ENCODE data around the gene ELMO2. TPM values are rescaled to one million over a fixed set of nuclear protein-coding genes. Genes with fewer than 3 reads are reported as not detected.

ELMO2 gene
- total and polyA plus RNA-seq, 2 of the 4 experiments (the other 2 are of a cell fraction) = 29.2 to 52.7 TPM

DNA sequence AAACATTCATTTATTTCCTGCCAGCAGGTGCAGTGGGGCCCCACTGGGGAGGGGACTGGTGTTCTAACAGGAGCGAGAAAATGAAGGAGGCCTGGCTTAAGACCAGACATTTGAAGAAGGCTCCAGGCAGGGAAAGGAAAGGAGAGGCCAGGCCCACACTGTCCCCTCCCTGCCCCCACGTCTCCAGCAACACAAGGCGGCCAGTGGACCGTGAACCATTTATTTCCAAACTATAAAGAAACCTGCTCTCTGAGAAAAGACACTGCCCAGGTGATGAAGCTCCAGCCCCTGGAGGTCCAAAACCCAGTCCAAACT lies 56.7 kb downstream of the ELMO2 start:
- intact Hi-C loops (cut with micrococcal nuclease) (loop anchor here (1.0 to 2.0 kb wide), 2 partner anchors 217 to 335 kb away; no protein-coding TSS in a partner anchor), in situ Hi-C loops (cut with MboI; ENCODE audit: low sequenced_read_pairs) (no loop called here), dilution Hi-C loops (cut with HindIII; ENCODE audit: low sequenced_read_pairs, unreplicated experiment) (no loop called here)
- POLR2A ChIA-PET (ENCODE audit: unreplicated experiment) = no interaction called here
- peak overlapping the region; percentile 69; the same call in 1 of the 2 replicates for H3K14ac ChIP-seq (replicated peaks; ENCODE audit: low read depth, low read length)
- no TSS peak for BruUV-seq (replicated peaks)
- H3K56ac ChIP-seq (ENCODE audit: extremely low read depth, insufficient read depth, low read length) = no peak overlapping the region
- H3K18ac ChIP-seq (ENCODE audit: low read depth, low read length) = no peak overlapping the region; the same call in 1 of the 2 replicates
- peaks cover 10% of the 10 kb centered on the region; the same call in 1 of the 2 replicates for H3K9me1 ChIP-seq (ENCODE audit: insufficient read depth, low read length)
- H3K23ac ChIP-seq (ENCODE audit: low read depth, low read length) = no peak overlapping the region
- peak overlapping the region; percentile 48; the same call in 1 of the 2 replicates for H4K5ac ChIP-seq (ENCODE audit: low read depth, low read length)
- H2BK120ac ChIP-seq (ENCODE audit: low read depth, low read length) = peak overlapping the region; percentile 58
- no peak overlapping the region for H2BK5ac ChIP-seq (ENCODE audit: low read depth, low read length, poor library complexity, severe bottlenecking)
- no peaks in the 10 kb centered on the region for H4K20me1 ChIP-seq (ENCODE audit: insufficient read depth, low read length)
- H4K91ac ChIP-seq (ENCODE audit: insufficient read depth, low read depth, low read length) = peak overlapping the region; percentile 73
- WGBS, 2 experiments (ENCODE audit: extremely low coverage in 2 of 2, insufficient read length in 1 of 2) = no CpG with 5 or more reads among the region's 4 CpGs
- H3K9ac ChIP-seq (ENCODE audit: low read depth, low read length) = no peak overlapping the region
- no peaks in the 10 kb centered on the region for H3K27me3 ChIP-seq (ENCODE audit: control insufficient read depth, insufficient read depth, low read length)
- peak overlapping the region; percentile 83 for H3K27ac ChIP-seq (ENCODE audit: insufficient read depth, low read length)
- H3K4me3 ChIP-seq (ENCODE audit: insufficient read depth, low read depth, low read length) = no peak overlapping the region
- DNase-seq = no peak
- peaks cover 12% of the 10 kb centered on the region for H3K4me1 ChIP-seq (ENCODE audit: control insufficient read depth, insufficient read depth, low read length)
- no peak overlapping the region for H2BK20ac ChIP-seq (ENCODE audit: low read depth, low read length)
- H4K8ac ChIP-seq (ENCODE audit: low read depth in 2 of 2, low read length in 2 of 2) = peak overlapping the region; percentile 40 to 84; a peak in 3 of 4 replicates
- no peak overlapping the region for H3K4me2 ChIP-seq (ENCODE audit: low read depth, low read length)
- CTCF ChIA-PET = interaction anchor here (0.8 to 1.8 kb wide), 3 partner anchors 217 to 222 kb away, joined by 5 to 7 read pairs (median 6); no protein-coding TSS in a partner anchor
- H2AK5ac ChIP-seq (ENCODE audit: low read depth, low read length) = peak overlapping the region; percentile 88; the same call in 1 of the 2 replicates
- no peaks in the 10 kb centered on the region; a peak in 1 of 4 replicates for H3K79me1 ChIP-seq (ENCODE audit: low read depth in 1 of 2, low read length in 2 of 2)
- H2AK9ac ChIP-seq (replicated peaks; ENCODE audit: low read depth, low read length, poor library complexity) = peak overlapping the region; percentile 93
- H2BK15ac ChIP-seq (ENCODE audit: low read depth, low read length) = no peak overlapping the region
- H2AFZ ChIP-seq (replicated peaks; ENCODE audit: low read length, poor library complexity) = peak overlapping the region; percentile 86
- peak overlapping the region; percentile 78 for H3K4ac ChIP-seq (ENCODE audit: low read depth, low read length)
- no peak for ATAC-seq (ENCODE audit: low read depth)
- TF ChIP-seq, protein P1, sequence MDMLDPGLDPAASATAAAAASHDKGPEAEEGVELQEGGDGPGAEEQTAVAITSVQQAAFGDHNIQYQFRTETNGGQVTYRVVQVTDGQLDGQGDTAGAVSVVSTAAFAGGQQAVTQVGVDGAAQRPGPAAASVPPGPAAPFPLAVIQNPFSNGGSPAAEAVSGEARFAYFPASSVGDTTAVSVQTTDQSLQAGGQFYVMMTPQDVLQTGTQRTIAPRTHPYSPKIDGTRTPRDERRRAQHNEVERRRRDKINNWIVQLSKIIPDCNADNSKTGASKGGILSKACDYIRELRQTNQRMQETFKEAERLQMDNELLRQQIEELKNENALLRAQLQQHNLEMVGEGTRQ (IDR thresholded peaks at IDR 0.05; ENCODE audit: low read depth, low read length) = no peak
- TF ChIP-seq RCOR1 (IDR thresholded peaks at IDR 0.05; ENCODE audit: insufficient replicate concordance, low read length) (no peak), NFE2L2 (IDR thresholded peaks at IDR 0.05; ENCODE audit: low read depth, low read length) (no peak), RFX5 (IDR thresholded peaks at IDR 0.05; ENCODE audit: low read depth, low read length) (no peak), CEBPB (IDR thresholded peaks at IDR 0.05; ENCODE audit: low read depth, low read length) (no peak), MAFK (IDR thresholded peaks at IDR 0.05; ENCODE audit: low read depth, low read length) (no peak), MXI1 (IDR thresholded peaks at IDR 0.05; ENCODE audit: borderline replicate concordance, low read depth, low read length) (no peak), RAD21 (IDR thresholded peaks at IDR 0.05; ENCODE audit: low read length) (no peak)
- TF ChIP-seq, protein P2, sequence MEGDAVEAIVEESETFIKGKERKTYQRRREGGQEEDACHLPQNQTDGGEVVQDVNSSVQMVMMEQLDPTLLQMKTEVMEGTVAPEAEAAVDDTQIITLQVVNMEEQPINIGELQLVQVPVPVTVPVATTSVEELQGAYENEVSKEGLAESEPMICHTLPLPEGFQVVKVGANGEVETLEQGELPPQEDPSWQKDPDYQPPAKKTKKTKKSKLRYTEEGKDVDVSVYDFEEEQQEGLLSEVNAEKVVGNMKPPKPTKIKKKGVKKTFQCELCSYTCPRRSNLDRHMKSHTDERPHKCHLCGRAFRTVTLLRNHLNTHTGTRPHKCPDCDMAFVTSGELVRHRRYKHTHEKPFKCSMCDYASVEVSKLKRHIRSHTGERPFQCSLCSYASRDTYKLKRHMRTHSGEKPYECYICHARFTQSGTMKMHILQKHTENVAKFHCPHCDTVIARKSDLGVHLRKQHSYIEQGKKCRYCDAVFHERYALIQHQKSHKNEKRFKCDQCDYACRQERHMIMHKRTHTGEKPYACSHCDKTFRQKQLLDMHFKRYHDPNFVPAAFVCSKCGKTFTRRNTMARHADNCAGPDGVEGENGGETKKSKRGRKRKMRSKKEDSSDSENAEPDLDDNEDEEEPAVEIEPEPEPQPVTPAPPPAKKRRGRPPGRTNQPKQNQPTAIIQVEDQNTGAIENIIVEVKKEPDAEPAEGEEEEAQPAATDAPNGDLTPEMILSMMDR (conservative IDR thresholded peaks at IDR 0.05; ENCODE audit: low read depth, low read length) = no peak
- no peaks in the 10 kb centered on the region for H3K9me3 ChIP-seq (ENCODE audit: control insufficient read depth, insufficient read depth, low read length)
- peaks cover 10% of the 10 kb centered on the region; the same call in 1 of the 2 replicates for H3K36me3 ChIP-seq (ENCODE audit: control insufficient read depth, insufficient read depth, low read length)
